OCI-LY7 (cell line): ENCODE data around the gene RBM47. TPM values are rescaled to one million over a fixed set of nuclear protein-coding genes. Genes with fewer than 3 reads are reported as not detected.
"Not testable (repeated sequence)": the region's sequence is repeated elsewhere in the genome, so short reads cannot be mapped to it uniquely, and the experiment has no call there.

ENCODE experiments used
- BruUV-seq: library from RNA; stranded (reverse); fragments of 400-500 nt; replicated peaks from 2 replicates; lab custom pipeline; 2021; lab: Mats Ljungman, UMichigan
- CTCF ChIA-PET: fragments of 300-600 bp; sonication (Branson Sonifier 250); formaldehyde crosslinking; loops from one replicate; lab custom pipeline; 2022; ENCODE audit warnings: antibody characterized with exemption; ENCODE audit not compliant: unreplicated experiment; lab: Charles Lee
- POLR2A ChIA-PET: fragments of 300-600 bp; sonication (Branson Sonifier 250); formaldehyde crosslinking; loops from one replicate; lab custom pipeline; 2022; ENCODE audit warnings: antibody characterized with exemption; lab: Charles Lee
- DNase-seq: peaks from one replicate; pipeline ENCODE4 v3.0.0-alpha.2; 2015; ENCODE audit warnings: low spot score
- H2AFZ ChIP-seq: fragments of 200-600 bp; sonication (generic), shearing (Covaris generic); 2 replicates; pipeline ENCODE4 v1.6.1; 2014; ENCODE audit warnings: mild to moderate bottlenecking, antibody characterized with exemption, low read length, moderate library complexity
- H3K27ac ChIP-seq: fragments of 200-600 bp; sonication (generic); 2 replicates; pipeline ENCODE4 v1.5.1; 2014; ENCODE audit warnings: mixed run types, low read depth, mild to moderate bottlenecking, moderate library complexity, low read length, inconsistent platforms; ENCODE audit not compliant: poor library complexity, severe bottlenecking
- H3K36me3 ChIP-seq: fragments of 200-600 bp; sonication (generic); 2 replicates; pipeline ENCODE4 v1.6.1; 2014; ENCODE audit warnings: mild to moderate bottlenecking, antibody characterized with exemption, low read length, moderate library complexity, mixed read lengths; ENCODE audit not compliant: insufficient read depth
- H3K4me1 ChIP-seq: fragments of 200-600 bp; sonication (generic); 2 replicates; pipeline ENCODE4 v1.5.1; 2014; ENCODE audit warnings: mild to moderate bottlenecking, low read length; ENCODE audit not compliant: insufficient read depth, poor library complexity, severe bottlenecking
- H3K4me2 ChIP-seq: fragments of 200-600 bp; sonication (generic); 2 replicates; pipeline ENCODE4 v1.6.1; 2014; ENCODE audit warnings: mild to moderate bottlenecking, low read length
- H3K4me3 ChIP-seq: fragments of 200-600 bp; sonication (generic); 2 replicates; pipeline ENCODE4 v1.5.1; 2014; ENCODE audit warnings: mild to moderate bottlenecking, low read depth, low read length; ENCODE audit not compliant: poor library complexity, severe bottlenecking
- H3K79me2 ChIP-seq: fragments of 200-600 bp; sonication (generic); 2 replicates; pipeline ENCODE4 v1.6.1; 2016; ENCODE audit warnings: low read depth, mild to moderate bottlenecking, low read length, moderate library complexity, mixed read lengths; ENCODE audit not compliant: insufficient read depth
- H3K9me2 ChIP-seq: fragments of 200-600 bp; sonication (generic); 2 replicates; pipeline ENCODE4 v1.6.1; 2016; ENCODE audit warnings: mild to moderate bottlenecking, low read length, mixed read lengths; ENCODE audit not compliant: insufficient read depth
- H3K9me3 ChIP-seq: fragments of 200-600 bp; sonication (generic); 2 replicates; pipeline ENCODE4 v1.6.1; 2014; ENCODE audit warnings: mild to moderate bottlenecking, mixed run types, low read length, mixed read lengths
- H4K20me1 ChIP-seq: fragments of 200-600 bp; sonication (generic); 2 replicates; pipeline ENCODE4 v1.6.1; 2014; ENCODE audit warnings: mild to moderate bottlenecking, antibody characterized with exemption, low read length, moderate library complexity, mixed read lengths; ENCODE audit not compliant: insufficient read depth
- EZH2phosphoT487 ChIP-seq: fragments of 200-600 bp; sonication (generic); IDR thresholded peaks from 2 replicates; pipeline ENCODE4 v1.6.1; 2018; ENCODE audit warnings: low read depth, borderline replicate concordance, mild to moderate bottlenecking, mixed run types, antibody characterized with exemption, low read length, moderate library complexity, mixed read lengths
- intact Hi-C: fragments of 100-400 bp; cut with micrococcal nuclease; formaldehyde crosslinking; loops from one replicate; pipeline ENCODE4 v1.10.0; 2022; ENCODE audit not compliant: unreplicated experiment
- total RNA-seq, 2 experiments: library from RNA; depleted of rRNA in 1 of 2; stranded (reverse); fragments of >200 nt in 1 of 2; shearing (Covaris generic) in 1 of 2; gene quantifications; 2 replicates each; pipeline ENCODE4 v1.2.3, GENCODE V29; 2014 to 2022
- TF ChIP-seq, protein P1 (sequence below): fragments of 200-600 bp; sonication (generic); conservative IDR thresholded peaks from 2 replicates; pipeline ENCODE4 v1.5.1; 2014; ENCODE audit warnings: mild to moderate bottlenecking, antibody characterized with exemption, low read length, moderate library complexity, mixed read lengths

RBM47 gene
- total RNA-seq, 2 experiments from 2014 or later = 5.3 to 14.2 TPM

DNA sequence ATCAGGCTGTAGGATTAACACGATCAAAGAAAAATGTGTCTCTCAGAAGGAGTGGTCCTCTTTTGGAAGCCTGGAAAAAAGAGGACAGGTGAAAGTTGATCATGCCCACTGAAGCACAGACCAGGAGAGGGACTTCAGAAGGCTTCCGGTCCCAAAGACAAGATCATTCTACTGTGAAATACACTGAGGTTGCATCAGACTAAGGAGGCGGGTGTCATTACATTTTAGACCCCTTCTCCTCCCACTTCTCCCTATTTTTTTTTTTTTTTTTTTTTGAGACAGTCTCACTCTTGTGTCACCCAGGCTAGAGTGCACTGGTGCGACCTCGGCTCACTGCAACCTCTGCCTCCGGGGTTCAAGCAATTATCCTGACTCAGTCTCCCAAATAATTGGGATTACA is 67.5 kb downstream of the RBM47 start:
- H3K79me2 ChIP-seq = no peaks in the 10 kb centered on the region
- H3K36me3 ChIP-seq = no peaks in the 10 kb centered on the region
- no peak overlapping the region for H3K4me3 ChIP-seq
- peak; percentile 49 for DNase-seq
- peak overlapping the region; percentile 9 for H3K27ac ChIP-seq
- H3K9me3 ChIP-seq = no peaks in the 10 kb centered on the region
- BruUV-seq = no TSS peak
- TF ChIP-seq EZH2phosphoT487 = no peak
- TF ChIP-seq, protein P1, sequence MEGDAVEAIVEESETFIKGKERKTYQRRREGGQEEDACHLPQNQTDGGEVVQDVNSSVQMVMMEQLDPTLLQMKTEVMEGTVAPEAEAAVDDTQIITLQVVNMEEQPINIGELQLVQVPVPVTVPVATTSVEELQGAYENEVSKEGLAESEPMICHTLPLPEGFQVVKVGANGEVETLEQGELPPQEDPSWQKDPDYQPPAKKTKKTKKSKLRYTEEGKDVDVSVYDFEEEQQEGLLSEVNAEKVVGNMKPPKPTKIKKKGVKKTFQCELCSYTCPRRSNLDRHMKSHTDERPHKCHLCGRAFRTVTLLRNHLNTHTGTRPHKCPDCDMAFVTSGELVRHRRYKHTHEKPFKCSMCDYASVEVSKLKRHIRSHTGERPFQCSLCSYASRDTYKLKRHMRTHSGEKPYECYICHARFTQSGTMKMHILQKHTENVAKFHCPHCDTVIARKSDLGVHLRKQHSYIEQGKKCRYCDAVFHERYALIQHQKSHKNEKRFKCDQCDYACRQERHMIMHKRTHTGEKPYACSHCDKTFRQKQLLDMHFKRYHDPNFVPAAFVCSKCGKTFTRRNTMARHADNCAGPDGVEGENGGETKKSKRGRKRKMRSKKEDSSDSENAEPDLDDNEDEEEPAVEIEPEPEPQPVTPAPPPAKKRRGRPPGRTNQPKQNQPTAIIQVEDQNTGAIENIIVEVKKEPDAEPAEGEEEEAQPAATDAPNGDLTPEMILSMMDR = no peak
- H3K4me1 ChIP-seq = peaks cover 56% of the 10 kb centered on the region
- 0 out of 2 replicates have a peak overlapping the region, but pooled peaks have one; percentile 6 for H3K4me2 ChIP-seq
- intact Hi-C loops = loop anchor here (5.0 kb wide), 1 partner anchor 60 kb away; no protein-coding TSS in a partner anchor
- no peaks in the 10 kb centered on the region for H3K9me2 ChIP-seq
- ChIA-PET POLR2A (interaction anchor here (0.7 to 3.3 kb wide), 3 partner anchors 14 to 1222 kb away, joined by 4 to 32 read pairs (median 7); no protein-coding TSS in a partner anchor), CTCF (no interaction called here)
- peak overlapping the region; percentile 32; the same call in 1 of the 2 replicates for H2AFZ ChIP-seq
- no peaks in the 10 kb centered on the region for H4K20me1 ChIP-seq

DNA sequence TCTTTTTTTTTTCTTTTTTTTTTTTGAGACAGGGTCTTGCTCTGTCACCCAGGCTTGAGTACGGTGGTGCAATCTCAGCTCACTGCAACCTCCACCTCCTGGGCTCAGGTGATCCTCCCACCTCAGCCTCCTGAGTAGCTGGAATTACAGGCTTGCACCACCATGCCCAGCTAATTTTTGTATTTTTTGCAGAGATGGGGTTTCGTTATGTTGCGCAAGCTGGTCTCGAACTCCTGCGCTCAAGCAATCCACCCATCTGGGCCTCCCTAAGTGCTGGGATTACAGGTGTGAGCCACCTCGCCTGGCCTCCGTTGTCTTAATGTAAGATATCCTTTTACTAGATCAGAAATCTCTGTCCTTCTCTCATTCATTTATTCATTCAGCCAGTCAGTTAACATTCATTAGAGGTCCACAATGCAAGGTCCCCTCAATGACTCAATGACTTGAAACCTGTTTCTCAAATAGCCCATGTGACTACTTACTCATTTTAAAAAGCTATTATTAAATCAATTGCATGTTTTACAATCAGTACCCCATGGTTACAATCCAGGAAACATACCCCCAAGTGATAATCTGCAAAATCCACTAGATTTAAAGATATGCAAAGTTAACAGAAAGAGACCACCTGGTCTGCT is 68.0 kb downstream of the RBM47 start:
- H3K4me3 ChIP-seq, BruUV-seq, DNase-seq, H3K9me3 ChIP-seq, H3K9me2 ChIP-seq, H3K79me2 ChIP-seq, CTCF ChIA-PET, H4K20me1 ChIP-seq, H3K36me3 ChIP-seq: not testable (repeated sequence)
- peaks cover 56% of the 10 kb centered on the region for H3K4me1 ChIP-seq
- POLR2A ChIA-PET = interaction anchor here (0.6 to 0.7 kb wide), 4 partner anchors 14 to 862 kb away, joined by 3 to 7 read pairs (median 4); no protein-coding TSS in a partner anchor
- 0 out of 2 replicates have a peak overlapping the region, but pooled peaks have one; percentile 6 for H3K4me2 ChIP-seq
- H3K27ac ChIP-seq = peak overlapping the region; percentile 9
- intact Hi-C loops = loop anchor here (5.0 kb wide), 1 partner anchor 61 kb away; no protein-coding TSS in a partner anchor
- peak overlapping the region; percentile 32; the same call in 1 of the 2 replicates for H2AFZ ChIP-seq

DNA sequence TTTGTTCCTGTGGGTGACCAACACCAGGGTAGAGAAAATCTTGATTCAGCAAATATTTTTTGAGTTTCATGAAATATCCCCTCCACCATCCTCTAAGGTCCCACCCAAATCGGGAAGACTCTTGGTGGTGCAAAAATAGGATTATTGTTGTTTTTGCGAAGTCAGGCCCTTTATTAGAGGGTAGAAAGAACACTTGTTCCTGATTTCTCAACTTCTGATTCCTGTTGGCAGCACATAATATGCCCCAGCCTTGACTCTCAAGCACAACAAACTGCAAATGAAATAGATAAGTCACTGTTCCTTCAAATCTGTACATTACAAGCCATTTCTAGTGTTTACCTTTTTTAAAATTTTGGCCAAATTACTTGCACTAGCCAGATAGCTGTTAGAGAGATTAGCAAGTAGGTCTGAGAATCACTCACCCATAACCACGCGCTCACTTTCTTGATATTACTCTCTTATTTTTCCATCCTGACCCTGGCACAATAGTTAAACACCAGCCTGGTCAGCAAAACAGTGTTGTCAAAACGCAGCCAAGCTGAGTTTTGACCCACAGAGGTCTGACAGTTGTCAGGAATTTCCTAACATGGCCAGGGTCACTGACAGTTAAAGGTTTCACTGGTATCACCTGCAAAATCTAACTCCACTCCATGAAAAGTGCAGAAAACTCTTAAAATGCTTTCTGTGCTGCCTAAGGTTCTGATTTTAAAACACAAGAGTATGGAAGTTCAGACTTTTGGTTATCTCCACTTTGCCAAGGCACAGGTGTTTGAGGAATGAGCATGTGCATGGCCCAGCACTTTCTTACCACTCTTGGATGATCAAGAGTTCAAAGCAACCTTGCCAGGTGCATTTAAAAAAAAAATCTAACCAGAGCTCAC is 69.8 kb downstream of the RBM47 start:
- peaks cover 51% of the 10 kb centered on the region for H3K4me1 ChIP-seq
- H3K79me2 ChIP-seq = no peaks in the 10 kb centered on the region
- no peaks in the 10 kb centered on the region for H4K20me1 ChIP-seq
- H2AFZ ChIP-seq = peak overlapping the region; percentile 73; the same call in 1 of the 2 replicates
- CTCF ChIA-PET = no interaction called here
- peak overlapping the region; percentile 47 for H3K4me2 ChIP-seq
- no peak overlapping the region for H3K4me3 ChIP-seq
- no peak for TF ChIP-seq EZH2phosphoT487
- TF ChIP-seq, protein P1 = no peak
- no peaks in the 10 kb centered on the region for H3K9me2 ChIP-seq
- peak; percentile 35 for DNase-seq
- POLR2A ChIA-PET = interaction anchor here (0.6 kb wide), 1 partner anchor 243 kb away, joined by 3 read pairs; no protein-coding TSS in a partner anchor
- H3K27ac ChIP-seq = peak overlapping the region; percentile 29
- intact Hi-C loops = loop anchor here (5.0 kb wide), 1 partner anchor 62 kb away; no protein-coding TSS in a partner anchor
- no TSS peak for BruUV-seq
- H3K9me3 ChIP-seq = no peaks in the 10 kb centered on the region
- H3K36me3 ChIP-seq = no peaks in the 10 kb centered on the region
